Calu3 (cell line): ENCODE measurements around the gene HSPA1B. TPM values are rescaled to one million over a fixed set of nuclear protein-coding genes. Genes with fewer than 3 reads are reported as not detected.

Source experiments
- BruUV-seq: library from RNA; stranded (reverse); fragments of 400-500 nt; replicated peaks from 2 replicates; lab custom pipeline; 2021; lab: Mats Ljungman, UMichigan
- CTCF ChIA-PET: fragments of 300-600 bp; sonication (Branson Sonifier 250); formaldehyde crosslinking; loops from one replicate; lab custom pipeline; 2022; ENCODE audit warnings: antibody characterized with exemption; lab: Charles Lee
- DNase-seq: peaks from one replicate; pipeline ENCODE4 v3.0.0; 2022
- H3K27ac Mint-ChIP-seq: one replicate; pipeline ENCODE4 v1.8.0; 2022; ENCODE audit warnings: mixed read lengths; ENCODE audit not compliant: unreplicated experiment
- H3K27me3 Mint-ChIP-seq: one replicate; pipeline ENCODE4 v1.8.0; 2022; ENCODE audit warnings: mixed read lengths; ENCODE audit not compliant: unreplicated experiment
- H3K36me3 Mint-ChIP-seq: one replicate; pipeline ENCODE4 v1.8.0; 2022; ENCODE audit warnings: mild to moderate bottlenecking, moderate library complexity, mixed read lengths; ENCODE audit not compliant: insufficient read depth, unreplicated experiment
- H3K4me1 Mint-ChIP-seq: one replicate; pipeline ENCODE4 v1.8.0; 2022; ENCODE audit warnings: mild to moderate bottlenecking, low read depth, mixed read lengths; ENCODE audit not compliant: unreplicated experiment
- H3K4me3 Mint-ChIP-seq: one replicate; pipeline ENCODE4 v1.8.0; 2022; ENCODE audit warnings: mild to moderate bottlenecking, low read depth, moderate library complexity, mixed read lengths; ENCODE audit not compliant: unreplicated experiment
- H3K9me3 Mint-ChIP-seq: one replicate; pipeline ENCODE4 v1.8.0; 2022; ENCODE audit warnings: low read depth, mixed read lengths; ENCODE audit not compliant: unreplicated experiment
- intact Hi-C: fragments of 100-400 bp; cut with micrococcal nuclease; formaldehyde crosslinking; loops from one replicate; pipeline ENCODE4 v1.10.0; 2022; ENCODE audit not compliant: unreplicated experiment
- total RNA-seq: library from RNA; stranded (reverse); gene quantifications from 2 replicates; pipeline ENCODE4 v1.2.3, GENCODE V29; 2022
- TF ChIP-seq, protein P1 (sequence below): fragments of 200-600 bp; IDR thresholded peaks from one replicate; pipeline ENCODE4 v1.8.0; 2022; ENCODE audit warnings: antibody characterized with exemption; ENCODE audit not compliant: unreplicated experiment

HSPA1B gene
- total RNA-seq, 1 experiment from 2014 or later = 705 TPM

- TF ChIP-seq, protein P1, sequence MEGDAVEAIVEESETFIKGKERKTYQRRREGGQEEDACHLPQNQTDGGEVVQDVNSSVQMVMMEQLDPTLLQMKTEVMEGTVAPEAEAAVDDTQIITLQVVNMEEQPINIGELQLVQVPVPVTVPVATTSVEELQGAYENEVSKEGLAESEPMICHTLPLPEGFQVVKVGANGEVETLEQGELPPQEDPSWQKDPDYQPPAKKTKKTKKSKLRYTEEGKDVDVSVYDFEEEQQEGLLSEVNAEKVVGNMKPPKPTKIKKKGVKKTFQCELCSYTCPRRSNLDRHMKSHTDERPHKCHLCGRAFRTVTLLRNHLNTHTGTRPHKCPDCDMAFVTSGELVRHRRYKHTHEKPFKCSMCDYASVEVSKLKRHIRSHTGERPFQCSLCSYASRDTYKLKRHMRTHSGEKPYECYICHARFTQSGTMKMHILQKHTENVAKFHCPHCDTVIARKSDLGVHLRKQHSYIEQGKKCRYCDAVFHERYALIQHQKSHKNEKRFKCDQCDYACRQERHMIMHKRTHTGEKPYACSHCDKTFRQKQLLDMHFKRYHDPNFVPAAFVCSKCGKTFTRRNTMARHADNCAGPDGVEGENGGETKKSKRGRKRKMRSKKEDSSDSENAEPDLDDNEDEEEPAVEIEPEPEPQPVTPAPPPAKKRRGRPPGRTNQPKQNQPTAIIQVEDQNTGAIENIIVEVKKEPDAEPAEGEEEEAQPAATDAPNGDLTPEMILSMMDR = no peak
- intact Hi-C loops = no loop called here
- H3K9me3 Mint-ChIP-seq = no peaks in the 10 kb centered on the region
- H3K36me3 Mint-ChIP-seq = peaks cover 58% of the 10 kb centered on the region
- BruUV-seq = no TSS peak
- no peak overlapping the region for H3K4me3 Mint-ChIP-seq
- H3K4me1 Mint-ChIP-seq = no peaks in the 10 kb centered on the region
- DNase-seq = no peak
- no peaks in the 10 kb centered on the region for H3K27me3 Mint-ChIP-seq
- CTCF ChIA-PET = no interaction called here
- no peak overlapping the region for H3K27ac Mint-ChIP-seq
These were observed 42.9 kb downstream of the HSPA1B start for GRCh38 chr6:31870385-31870921.

GRCh38 chr6:31871046-31871659, 43.6 kb downstream of the HSPA1B start:
- H3K36me3 Mint-ChIP-seq = peaks cover 58% of the 10 kb centered on the region
- intact Hi-C loops = no loop called here
- CTCF ChIA-PET = no interaction called here
- TF ChIP-seq, protein P1 = no peak
- no peak overlapping the region for H3K27ac Mint-ChIP-seq
- H3K4me1 Mint-ChIP-seq = peaks cover 7% of the 10 kb centered on the region
- H3K27me3 Mint-ChIP-seq = no peaks in the 10 kb centered on the region
- DNase-seq = no peak
- H3K9me3 Mint-ChIP-seq = no peaks in the 10 kb centered on the region
- no TSS peak for BruUV-seq
- H3K4me3 Mint-ChIP-seq = no peak overlapping the region

- no peak overlapping the region for H3K4me3 Mint-ChIP-seq
- CTCF ChIA-PET = interaction anchor here (0.6 kb wide), 1 partner anchor 14 kb away, joined by 5 read pairs; no protein-coding TSS in a partner anchor
- peaks cover 31% of the 10 kb centered on the region for H3K4me1 Mint-ChIP-seq
- no peak for DNase-seq
- intact Hi-C loops = no loop called here
- no peaks in the 10 kb centered on the region for H3K9me3 Mint-ChIP-seq
- no TSS peak for BruUV-seq
- peak overlapping the region; percentile 20 for H3K27ac Mint-ChIP-seq
- TF ChIP-seq, protein P1 = no peak
- no peaks in the 10 kb centered on the region for H3K27me3 Mint-ChIP-seq
- peaks cover 75% of the 10 kb centered on the region for H3K36me3 Mint-ChIP-seq
These were observed 46.6 kb downstream of the HSPA1B start for GRCh38 chr6:31874084-31874670.

DNA sequence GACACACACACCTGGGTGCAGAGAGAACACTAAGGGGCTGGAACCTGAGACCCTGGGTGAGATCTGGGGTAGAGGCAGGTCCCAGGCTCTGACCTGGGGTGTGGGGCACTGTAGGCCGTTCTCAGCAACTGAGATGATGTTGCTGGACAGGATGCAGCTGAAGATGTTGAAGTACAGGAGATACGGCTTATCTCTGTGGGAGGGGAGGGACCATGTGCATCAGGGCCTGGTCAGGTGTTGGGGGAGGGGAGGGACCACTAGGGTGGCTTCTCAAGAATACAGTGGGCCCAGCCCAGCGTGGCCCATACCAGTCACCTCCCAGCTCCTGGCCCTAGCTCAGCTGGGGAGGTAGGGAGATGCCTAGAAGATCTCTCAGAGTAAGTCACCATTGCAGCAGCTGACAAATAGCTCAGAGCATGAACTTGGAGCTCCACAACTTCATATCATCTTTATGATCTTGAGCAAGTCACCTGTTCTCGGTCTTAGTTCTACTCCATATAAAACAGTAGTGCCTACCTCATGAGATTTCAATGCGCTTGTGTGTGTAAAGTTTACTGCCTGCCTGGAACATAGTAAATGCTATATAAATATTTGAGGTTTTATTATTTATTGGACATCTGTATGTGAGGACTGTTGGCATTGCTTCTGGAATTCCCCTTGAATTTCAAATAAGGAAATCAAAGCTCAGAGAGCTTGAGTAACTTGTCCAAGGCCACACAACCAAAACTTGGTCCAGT, 47.5 kb downstream of the HSPA1B start:
- H3K27me3 Mint-ChIP-seq = no peaks in the 10 kb centered on the region
- H3K9me3 Mint-ChIP-seq = no peaks in the 10 kb centered on the region
- intact Hi-C loops = no loop called here
- no peak overlapping the region for H3K27ac Mint-ChIP-seq
- peaks cover 74% of the 10 kb centered on the region for H3K36me3 Mint-ChIP-seq
- peaks cover 39% of the 10 kb centered on the region for H3K4me1 Mint-ChIP-seq
- DNase-seq = no peak
- CTCF ChIA-PET = interaction anchor here (0.5 to 1.3 kb wide), 4 partner anchors 13 to 214 kb away, joined by 3 to 5 read pairs (median 4); partner anchors contain the start of gene C6orf47
- BruUV-seq = TSS peak; percentile 22
- no peak overlapping the region for H3K4me3 Mint-ChIP-seq
- TF ChIP-seq, protein P1 = no peak
